ENCODE results near the gene TMEM250. TPM values are rescaled to one million over a fixed set of nuclear protein-coding genes. Genes with fewer than 3 reads are reported as not detected.

The TMEM250 gene
- total RNA-seq, 2 donors from 2014 or later, result 40.9 to 67.2 TPM

DNA sequence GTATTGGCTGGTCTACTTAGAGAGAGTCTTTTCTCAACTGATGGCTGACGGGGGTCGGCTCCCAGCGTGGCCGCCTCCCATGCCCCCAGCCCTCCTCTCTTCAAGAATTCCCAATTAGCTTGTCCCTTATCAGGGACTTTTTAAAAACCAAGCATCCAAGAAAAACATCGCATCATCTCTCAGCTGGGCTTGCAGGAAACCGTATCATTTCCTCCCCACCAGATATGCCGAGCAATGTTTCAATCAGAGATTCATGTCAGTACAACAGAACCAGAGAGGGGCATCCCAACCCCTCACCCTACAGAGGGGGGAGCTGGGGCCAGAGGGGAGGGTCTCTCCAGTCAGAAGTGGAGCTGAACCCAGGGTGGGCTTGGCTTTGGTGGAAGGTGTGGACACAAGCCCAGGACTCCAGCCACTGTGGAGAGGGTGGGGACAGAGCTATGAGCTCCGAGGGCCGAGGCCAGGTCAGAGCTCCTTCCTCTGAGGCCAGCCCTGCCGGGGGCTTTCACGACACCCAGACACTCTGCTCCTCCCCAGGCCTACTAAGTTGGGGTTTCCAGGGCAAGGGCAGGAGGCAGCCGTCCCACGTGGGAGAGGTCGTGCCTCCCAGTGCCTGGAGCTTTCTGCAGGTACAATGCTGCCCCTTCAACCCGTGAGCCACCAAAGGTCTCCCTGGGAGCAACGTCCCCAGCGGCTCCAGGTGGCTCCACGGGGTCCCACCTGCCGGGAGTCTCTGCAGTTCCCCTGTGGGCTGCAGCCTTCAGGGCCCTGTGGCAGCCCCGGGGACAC is 39.0 kb upstream of the TMEM250 start:
- Histone ChIP-seq H3K27me3 (peaks cover 6% of the 10 kb centered on the region), H3K9ac (ENCODE audit: low read depth in 2 of 2, low read length in 2 of 2) (no peak overlapping the region), H3K36me3 (no peaks in the 10 kb centered on the region), H3K27ac (no peak overlapping the region), H3K4me3 (no peak overlapping the region), H3K4me1 (no peaks in the 10 kb centered on the region), H3K9me3 (no peaks in the 10 kb centered on the region)
- intact Hi-C loops (cut with DNase I), result no loop called here
- TF ChIP-seq CTCF (IDR thresholded peaks at IDR 0.05), result no peak
- DNase-seq, result no peak

GRCh38 chr9:136156209-136157120 is 37.8 kb upstream of the TMEM250 start:
- Histone ChIP-seq H3K9ac (ENCODE audit: low read depth in 2 of 2, low read length in 2 of 2) (no peak overlapping the region), H3K4me1 (no peaks in the 10 kb centered on the region), H3K9me3 (no peaks in the 10 kb centered on the region), H3K27me3 (peaks cover 6% of the 10 kb centered on the region), H3K27ac (no peak overlapping the region), H3K36me3 (no peaks in the 10 kb centered on the region), H3K4me3 (no peak overlapping the region)
- no peak for DNase-seq
- TF ChIP-seq CTCF (IDR thresholded peaks at IDR 0.05), result no peak
- intact Hi-C loops (cut with DNase I), result no loop called here

DNA sequence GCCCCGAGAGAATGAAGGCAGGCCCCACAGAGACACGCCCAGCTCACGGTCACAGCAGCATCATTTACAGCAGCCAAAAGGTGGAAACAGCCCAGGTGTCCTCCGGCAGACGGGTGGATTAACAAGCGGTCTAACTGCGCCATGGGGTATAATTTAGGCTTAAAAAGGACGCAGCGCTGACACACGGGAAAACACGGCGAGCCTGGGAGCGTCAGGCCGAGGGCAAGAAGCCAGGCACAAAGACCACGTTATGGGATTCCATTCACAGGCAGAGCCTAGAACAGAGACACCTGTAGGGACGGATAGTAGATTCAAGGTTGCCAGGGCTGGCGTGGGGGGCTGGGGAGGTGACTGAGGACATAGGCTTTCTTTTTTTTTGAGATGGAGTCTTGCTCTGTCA is 36.9 kb upstream of the TMEM250 start:
- DNase-seq, result no peak
- Histone ChIP-seq H3K27me3 (peaks cover 6% of the 10 kb centered on the region), H3K4me3 (no peak overlapping the region), H3K9ac (ENCODE audit: low read depth in 2 of 2, low read length in 2 of 2) (no peak overlapping the region), H3K36me3 (no peaks in the 10 kb centered on the region), H3K27ac (no peak overlapping the region), H3K9me3 (no peaks in the 10 kb centered on the region), H3K4me1 (no peaks in the 10 kb centered on the region)
- intact Hi-C loops (cut with DNase I), result no loop called here
- TF ChIP-seq CTCF (IDR thresholded peaks at IDR 0.05), result no peak

DNA sequence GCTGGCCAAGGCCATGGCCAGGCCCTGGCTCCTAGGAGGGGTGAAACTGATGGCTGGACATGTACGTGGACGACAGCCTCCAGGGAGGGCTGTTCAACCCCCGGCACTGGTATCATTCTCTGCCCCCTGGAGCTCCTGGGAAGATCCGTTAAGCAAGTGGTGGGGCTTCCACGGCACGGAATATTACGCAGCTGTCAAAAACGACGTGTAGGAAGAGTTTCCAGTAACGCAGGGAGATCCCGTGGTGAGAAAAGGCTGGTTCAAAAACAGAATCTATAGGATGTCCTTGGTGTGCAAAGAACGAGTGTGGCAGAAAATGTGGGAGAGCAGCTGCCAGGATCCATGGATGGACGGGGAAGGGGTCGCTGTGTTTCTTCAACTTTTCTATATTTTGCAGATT is 36.3 kb upstream of the TMEM250 start:
- H3K27ac ChIP-seq, result no peak overlapping the region
- TF ChIP-seq CTCF (IDR thresholded peaks at IDR 0.05), result no peak
- no peaks in the 10 kb centered on the region for H3K36me3 ChIP-seq
- no peaks in the 10 kb centered on the region for H3K9me3 ChIP-seq
- no peak overlapping the region for H3K4me3 ChIP-seq
- H3K27me3 ChIP-seq, result peaks cover 6% of the 10 kb centered on the region
- no peak overlapping the region for H3K9ac ChIP-seq (ENCODE audit: low read depth in 2 of 2, low read length in 2 of 2)
- DNase-seq, result no peak
- no peaks in the 10 kb centered on the region for H3K4me1 ChIP-seq
- intact Hi-C loops (cut with DNase I), result no loop called here

DNA sequence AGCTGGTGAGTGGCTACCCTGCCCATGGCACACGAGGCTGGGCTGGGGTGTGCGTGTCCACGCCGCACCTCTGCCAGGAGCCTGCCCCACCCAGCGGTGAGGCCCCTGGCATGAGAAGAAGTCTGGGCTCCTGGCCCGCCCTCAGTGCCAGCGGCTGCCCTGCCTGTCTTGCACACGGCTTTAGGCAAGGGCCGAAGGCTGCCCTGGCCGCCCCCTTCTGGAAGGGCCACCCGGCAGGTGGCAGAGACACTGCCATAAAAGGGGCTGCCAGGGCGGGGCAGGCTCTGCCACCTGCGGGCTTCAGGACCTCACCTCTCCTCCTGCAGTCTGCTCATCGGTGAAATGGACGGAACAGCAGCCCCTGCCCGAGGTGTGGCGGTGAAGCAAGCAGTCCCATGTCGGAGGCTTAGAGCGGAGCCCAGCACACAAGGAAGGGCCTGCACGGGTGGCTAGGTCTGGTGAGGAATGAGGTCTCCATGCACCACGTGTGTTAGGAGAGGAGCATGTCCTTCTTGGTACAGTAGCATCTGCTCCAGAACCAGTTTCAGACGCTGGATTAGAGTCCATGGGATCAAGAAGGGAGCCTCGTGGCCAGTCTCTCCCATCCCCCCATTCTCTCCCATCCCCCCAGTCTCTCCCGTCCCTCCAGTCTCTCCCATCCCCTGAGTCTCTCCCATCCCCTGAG is 34.8 kb upstream of the TMEM250 start:
- no peak overlapping the region for H3K27ac ChIP-seq
- no peaks in the 10 kb centered on the region for H3K36me3 ChIP-seq
- no peak overlapping the region for H3K9ac ChIP-seq (ENCODE audit: low read depth in 2 of 2, low read length in 2 of 2)
- intact Hi-C loops (cut with DNase I), result no loop called here
- no peak overlapping the region for H3K4me3 ChIP-seq
- H3K27me3 ChIP-seq, result peaks cover 6% of the 10 kb centered on the region
- no peaks in the 10 kb centered on the region for H3K9me3 ChIP-seq
- H3K4me1 ChIP-seq, result no peaks in the 10 kb centered on the region
- DNase-seq, result no peak
- no peak for TF ChIP-seq CTCF (IDR thresholded peaks at IDR 0.05)
